Measurements from ENCODE around the gene ACOT7.
"Not testable (repeated sequence)": the region's sequence is repeated elsewhere in the genome, so short reads cannot be mapped to it uniquely, and the experiment has no call there.

The ACOT7 gene

DNA sequence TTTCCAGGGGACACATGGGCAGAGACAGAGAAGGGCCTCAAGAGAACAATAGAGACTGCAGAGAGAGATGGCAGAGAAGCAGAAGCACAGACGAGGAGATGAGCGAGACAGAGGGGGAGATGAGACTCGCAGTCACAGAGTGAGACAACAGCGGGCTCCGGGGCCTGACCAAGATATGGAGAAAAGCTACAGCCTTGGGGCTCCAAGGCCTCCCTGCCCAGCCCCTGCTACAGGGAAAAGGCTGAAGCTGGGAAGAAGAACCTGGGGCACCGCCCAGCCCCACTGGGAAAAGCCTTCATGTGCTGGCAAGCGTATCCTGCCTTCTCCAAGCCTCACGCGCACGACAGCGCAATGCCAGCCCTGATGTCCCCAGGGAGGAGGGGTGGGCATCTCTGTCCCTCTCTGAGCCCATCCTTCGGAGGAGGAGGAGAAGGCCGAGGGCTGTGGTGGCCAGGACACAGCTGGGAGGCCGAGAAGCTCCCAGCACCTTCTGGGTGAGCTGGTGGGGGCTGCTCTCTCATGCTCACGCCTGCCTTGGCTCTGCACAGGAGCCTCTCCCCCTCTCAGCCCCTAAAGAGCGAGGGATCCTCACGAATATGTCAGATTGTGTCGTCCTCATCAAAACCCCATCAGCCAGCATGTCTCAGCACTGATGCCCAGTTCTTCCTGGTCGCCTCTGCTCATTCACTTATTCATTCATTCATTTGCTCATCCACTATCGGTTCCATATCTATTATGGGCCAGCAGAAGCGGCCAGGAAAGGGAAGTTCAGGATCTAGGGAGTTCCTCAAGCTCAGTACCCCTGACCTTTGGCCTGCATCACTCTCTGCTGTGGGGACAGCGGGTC, 56.6 kb downstream of the ACOT7 start:
- DNase-seq, result no peak

DNA sequence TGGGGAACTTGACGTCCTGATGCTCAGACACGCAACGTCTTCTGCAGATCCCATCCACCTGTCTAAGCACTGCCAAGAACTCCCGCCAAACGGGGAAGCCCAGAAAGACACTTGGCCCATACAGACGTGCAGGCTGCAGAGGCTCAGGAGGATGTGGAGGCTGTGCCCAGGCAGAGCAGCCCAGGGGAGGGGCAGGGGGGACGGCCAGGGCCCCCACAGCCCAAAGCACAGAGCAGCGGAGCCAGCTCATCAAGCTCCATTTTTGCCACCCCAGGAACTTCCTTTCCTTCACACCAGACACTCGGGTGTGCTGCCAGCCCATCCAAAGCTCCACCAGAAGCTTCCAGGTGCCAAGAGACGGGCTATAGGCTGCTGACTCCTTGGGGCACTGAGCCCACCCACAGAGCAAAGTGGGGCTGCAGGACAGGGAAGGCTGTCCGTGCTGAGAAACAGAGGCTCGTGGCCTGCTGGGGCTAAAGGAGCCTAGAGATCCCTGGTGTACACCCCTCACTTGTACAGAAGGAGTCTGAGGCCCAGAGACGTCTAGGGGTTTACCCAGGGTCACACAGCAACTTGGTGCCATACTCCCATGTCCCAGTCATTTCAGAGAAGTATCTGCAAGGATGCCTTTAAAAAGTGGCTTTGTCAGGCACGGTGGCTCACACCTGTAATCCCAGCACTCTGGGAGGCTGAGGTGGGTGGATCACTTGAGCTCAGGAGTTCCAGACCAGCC, 59.1 kb downstream of the ACOT7 start:
- DNase-seq, result no peak

- no peak for DNase-seq
Measured at GRCh38 chr1:6332821-6333220, 60.7 kb downstream of the ACOT7 start.

GRCh38 chr1:6331543-6332273, 61.9 kb downstream of the ACOT7 start:
- no peak for DNase-seq

DNA sequence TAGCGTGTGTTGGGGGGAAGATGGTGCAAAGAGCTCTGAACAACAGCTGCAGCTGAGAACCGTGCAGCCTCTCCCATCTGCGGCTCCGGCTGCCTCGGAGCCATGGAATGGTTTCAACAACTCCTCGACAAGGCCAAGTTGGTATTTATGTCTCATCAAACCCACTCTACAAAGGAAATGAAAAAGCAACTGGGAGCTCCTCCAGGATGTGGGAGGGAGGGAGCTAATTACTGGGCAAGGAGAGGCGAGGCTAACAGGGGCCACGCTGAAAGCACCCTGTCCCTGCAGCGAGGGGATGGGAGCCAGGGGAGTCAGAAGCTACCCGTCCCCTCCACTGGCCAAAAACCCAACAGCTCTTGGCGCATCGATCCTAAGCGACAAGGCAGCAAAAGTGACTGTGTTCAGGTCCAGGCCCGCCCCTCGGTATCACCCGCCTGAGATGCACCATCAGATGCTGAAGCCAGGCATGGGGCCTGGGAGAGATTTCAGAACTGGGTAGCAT, 63.1 kb downstream of the ACOT7 start:
- DNase-seq, result no peak

GRCh38 chr1:6329851-6330250, 63.7 kb downstream of the ACOT7 start:
- DNase-seq, result no peak

- DNase-seq, result no peak
Measured at GRCh38 chr1:6329396-6329795, 64.2 kb downstream of the ACOT7 start.

DNA sequence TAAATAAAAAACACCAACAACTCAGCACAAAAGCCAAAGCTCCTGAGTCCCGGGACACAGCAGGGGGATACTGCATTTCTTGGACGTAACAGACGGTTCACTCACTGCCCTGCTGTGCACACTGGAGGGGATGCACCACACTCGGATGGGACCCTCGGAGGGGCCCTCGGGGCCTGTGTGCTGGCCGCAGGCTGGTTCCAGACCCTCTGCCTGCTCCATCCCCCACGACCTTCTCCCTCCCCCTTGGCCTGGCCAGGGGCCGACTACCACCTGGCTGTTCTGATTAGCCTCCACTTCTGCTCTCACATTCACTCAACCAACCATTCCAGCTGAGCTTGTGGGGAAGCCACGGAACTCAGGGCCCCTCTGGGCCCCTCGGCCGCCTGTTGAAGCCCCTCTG, 64.9 kb downstream of the ACOT7 start:
- DNase-seq, result no peak

GRCh38 chr1:6328091-6328490, 65.5 kb downstream of the ACOT7 start:
- DNase-seq, result no peak

GRCh38 chr1:6325482-6325881, 68.1 kb downstream of the ACOT7 start:
- DNase-seq, result no peak

GRCh38 chr1:6322161-6322560, 71.4 kb downstream of the ACOT7 start:
- DNase-seq, result no peak

DNA sequence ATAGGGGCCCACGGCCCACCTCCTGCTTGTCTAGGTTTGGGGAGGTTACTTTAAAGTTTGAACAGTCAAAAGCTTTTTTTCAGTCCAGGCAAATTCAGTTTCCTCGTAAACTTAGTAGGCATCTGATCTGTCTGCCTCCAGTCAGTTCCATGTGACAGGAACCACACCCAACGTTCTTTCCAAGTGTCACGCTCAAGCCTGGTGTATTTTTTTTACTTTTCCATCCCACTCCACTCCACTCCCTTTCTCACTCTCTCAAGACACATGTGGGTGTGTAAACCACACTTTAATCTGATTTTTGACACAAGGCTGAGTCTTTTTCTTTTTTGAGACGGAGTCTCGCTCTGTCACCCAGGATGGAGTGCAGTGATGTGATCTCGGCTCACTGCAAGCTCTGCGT, 72.4 kb downstream of the ACOT7 start:
- no peak for DNase-seq

GRCh38 chr1:6317098-6317760, 76.3 kb downstream of the ACOT7 start:
- no peak for DNase-seq

GRCh38 chr1:6316240-6317097, 77.1 kb downstream of the ACOT7 start:
- DNase-seq, result no peak

DNA sequence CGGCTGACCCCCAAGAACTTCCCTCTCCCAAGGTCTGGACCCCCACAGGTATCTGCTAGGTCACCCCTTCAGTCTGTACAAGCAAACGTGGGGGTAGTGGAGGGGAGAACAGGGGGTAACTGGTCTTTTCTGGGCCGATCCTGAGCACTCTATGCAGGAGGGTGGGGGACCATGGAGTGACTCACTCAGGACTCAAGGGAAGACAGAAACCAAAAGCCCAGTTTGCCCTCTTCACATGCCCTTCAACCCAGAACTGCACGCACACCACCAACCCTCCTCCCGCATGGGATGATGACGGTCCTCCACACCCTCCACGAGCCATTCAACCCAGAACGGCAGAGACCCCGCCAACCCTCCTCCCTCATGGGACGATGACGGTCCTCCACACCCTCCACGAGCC, 79.1 kb downstream of the ACOT7 start:
- no peak for DNase-seq

DNA sequence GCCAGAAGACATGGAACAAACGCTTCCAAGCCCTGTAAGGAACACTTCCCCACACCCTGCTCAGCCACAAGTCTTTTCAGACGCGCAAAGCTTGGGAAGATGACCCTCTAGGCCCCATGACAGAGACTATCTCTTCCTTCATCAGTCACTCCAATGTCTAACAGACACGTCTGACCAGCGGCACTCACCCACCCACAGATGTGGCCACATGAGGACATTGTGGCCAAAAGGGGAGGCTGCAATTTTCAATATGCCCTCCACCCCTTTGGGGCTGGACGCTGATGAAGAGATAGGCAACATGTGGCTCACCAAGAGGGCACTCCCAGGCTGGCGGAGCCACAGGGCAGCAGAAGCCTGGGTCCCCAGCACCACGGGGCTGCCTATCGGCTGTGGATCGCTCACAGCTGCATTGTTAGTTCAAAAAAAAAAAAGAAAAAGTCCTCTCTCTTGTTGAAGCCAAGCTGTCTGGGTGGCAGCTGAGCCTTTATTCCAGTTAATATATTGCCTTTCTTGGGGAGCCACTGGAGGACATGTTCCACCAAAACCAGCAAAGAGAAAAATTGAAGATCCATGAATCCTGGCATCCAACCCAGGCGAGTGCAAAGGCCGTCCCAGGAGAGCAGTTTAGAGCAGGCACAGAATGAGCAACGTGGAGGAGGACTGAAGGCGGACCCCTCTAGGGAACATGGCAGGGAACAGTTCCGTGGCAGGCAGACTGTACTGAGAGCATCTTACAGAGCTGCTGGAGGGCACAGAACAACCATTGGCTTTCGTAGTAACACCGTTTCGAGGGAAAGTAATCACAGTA, 80.0 kb downstream of the ACOT7 start:
- DNase-seq, result no peak

GRCh38 chr1:6310116-6310848, 83.3 kb downstream of the ACOT7 start:
- no peak for DNase-seq

GRCh38 chr1:6309564-6309963, 84.0 kb downstream of the ACOT7 start:
- DNase-seq, result no peak

- no peak for DNase-seq
Measured at GRCh38 chr1:6308449-6308848, 85.1 kb downstream of the ACOT7 start.

DNA sequence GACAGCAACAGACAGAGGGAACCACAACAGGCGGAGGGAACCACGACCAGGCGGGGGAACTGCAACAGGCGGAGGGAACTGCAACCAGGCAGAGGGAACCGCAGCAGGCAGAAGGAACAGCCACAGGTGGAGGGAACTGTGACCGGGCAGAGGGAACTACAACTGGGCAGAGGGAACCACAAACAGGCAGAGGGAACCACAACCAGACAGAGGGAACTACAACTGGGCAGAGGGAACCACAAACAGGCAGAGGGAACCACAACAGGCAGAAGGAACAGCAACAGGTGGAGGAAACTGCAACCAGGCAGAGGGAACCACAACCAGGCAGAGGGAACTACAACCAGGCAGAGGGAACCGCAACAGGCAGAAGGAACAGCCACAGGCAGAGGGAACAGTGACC, 85.9 kb downstream of the ACOT7 start:
- DNase-seq, result not testable (repeated sequence)
